ENCODE measurements around the gene MGARP.

- TF ChIP-seq POLR2AphosphoS5 (IDR thresholded peaks at IDR 0.05; ENCODE audit: low read depth, low read length): no peak
- no peak for TF ChIP-seq POLR2A (IDR thresholded peaks at IDR 0.05; ENCODE audit: low read depth, low read length)
- no peak for TF ChIP-seq TAF1 (IDR thresholded peaks at IDR 0.05; ENCODE audit: borderline replicate concordance, low read depth, low read length)
These were observed at the start of gene MGARP for GRCh38 chr4:139279760-139280620.
